Neural cell (in vitro differentiated cells): Measurements from ENCODE around the gene MCRIP1. TPM values are rescaled to one million over a fixed set of nuclear protein-coding genes. Genes with fewer than 3 reads are reported as not detected.

Experiments used
- H2AFZ ChIP-seq: fragments of 200-600, 300-800 bp; sonication (generic), shearing (Covaris generic); 2 replicates; pipeline ENCODE4 v1.6.0; 2014; ENCODE audit warnings: low read depth, mild to moderate bottlenecking, antibody characterized with exemption, low read length, moderate library complexity
- H3F3A ChIP-seq: fragments of 200-600 bp; shearing (Covaris generic); 2 replicates; pipeline ENCODE4 v1.6.1; 2016; ENCODE audit warnings: mild to moderate bottlenecking, moderate library complexity, mixed read lengths, antibody characterized with exemption, low read length; ENCODE audit not compliant: insufficient read depth, poor library complexity, severe bottlenecking
- H3K27ac ChIP-seq: fragments of 200-600, 300-800 bp; sonication (generic), shearing (Covaris generic); 2 replicates; pipeline ENCODE4 v1.5.1; 2014; ENCODE audit warnings: mild to moderate bottlenecking, low read length, moderate library complexity
- H3K27me3 ChIP-seq: fragments of 300-800, 200-600 bp; sonication (generic), shearing (Covaris generic); 2 replicates; pipeline ENCODE4 v1.6.0; 2014; ENCODE audit warnings: mild to moderate bottlenecking, low read depth, low read length, moderate library complexity; ENCODE audit not compliant: insufficient read depth
- H3K36me3 ChIP-seq: fragments of 300-800, 200-600 bp; sonication (generic), shearing (Covaris generic); 2 replicates; pipeline ENCODE4 v1.5.1; 2014; ENCODE audit warnings: mild to moderate bottlenecking, antibody characterized with exemption, low read length, moderate library complexity; ENCODE audit not compliant: insufficient read depth
- H3K4me2 ChIP-seq: fragments of 300-800, 200-600 bp; sonication (generic), shearing (Covaris generic); 2 replicates; pipeline ENCODE4 v1.6.0; 2014; ENCODE audit warnings: mild to moderate bottlenecking, low read length
- H3K4me3 ChIP-seq: fragments of 300-800, 200-600 bp; sonication (generic), shearing (Covaris generic); 2 replicates; pipeline ENCODE4 v1.5.1; 2014; ENCODE audit warnings: mild to moderate bottlenecking, low read length, moderate library complexity
- H3K79me2 ChIP-seq: fragments of 200-600 bp; shearing (Covaris generic); replicated peaks from 2 replicates; pipeline ENCODE4 v1.6.0; 2014; ENCODE audit warnings: mild to moderate bottlenecking, low read length, moderate library complexity; ENCODE audit not compliant: insufficient read depth
- H3K9ac ChIP-seq: fragments of 300-800, 200-600 bp; sonication (generic), shearing (Covaris generic); 2 replicates; pipeline ENCODE4 v1.6.1; 2016; ENCODE audit warnings: mild to moderate bottlenecking, low read length, mixed read lengths
- H3K9me2 ChIP-seq: fragments of 200-600 bp; shearing (Covaris generic); 2 replicates; pipeline ENCODE4 v1.6.1; 2016; ENCODE audit warnings: mild to moderate bottlenecking, low read length, mixed read lengths; ENCODE audit not compliant: insufficient read depth
- H3K9me3 ChIP-seq: fragments of 200-600, 300-800 bp; sonication (generic), shearing (Covaris generic); 2 replicates; pipeline ENCODE4 v1.6.1; 2016; ENCODE audit warnings: mild to moderate bottlenecking, mixed run types, low read length, moderate library complexity, mixed read lengths
- H4K20me1 ChIP-seq: fragments of 200-600 bp; shearing (Covaris generic); 2 replicates; pipeline ENCODE4 v1.6.1; 2016; ENCODE audit warnings: mild to moderate bottlenecking, mixed run types; ENCODE audit not compliant: insufficient read depth
- EP300 ChIP-seq: fragments of 450-650 bp; conservative IDR thresholded peaks from 2 replicates; pipeline ENCODE4 v1.6.1; 2014; ENCODE audit warnings: antibody characterized with exemption, mild to moderate bottlenecking, moderate library complexity; ENCODE audit not compliant: poor library complexity, severe bottlenecking
- EZH2 ChIP-seq: fragments of 200-600, 300-800 bp; shearing (Covaris generic), sonication (generic); IDR thresholded peaks from 2 replicates; pipeline ENCODE4 v1.6.1; 2014; ENCODE audit warnings: antibody characterized with exemption, low read length, borderline replicate concordance, mild to moderate bottlenecking; ENCODE audit not compliant: insufficient read depth, poor library complexity, severe bottlenecking
- MXI1 ChIP-seq: fragments of 450-650 bp; conservative IDR thresholded peaks from 2 replicates; pipeline ENCODE4 v1.6.1; 2014; ENCODE audit warnings: antibody characterized with exemption, mild to moderate bottlenecking; ENCODE audit not compliant: poor library complexity, severe bottlenecking
- POLR2AphosphoS5 ChIP-seq: IDR thresholded peaks from 2 replicates; pipeline ENCODE4 v1.6.1; 2012
- RAD21 ChIP-seq: fragments of 450-650 bp; conservative IDR thresholded peaks from 2 replicates; pipeline ENCODE4 v1.6.1; 2014; ENCODE audit warnings: antibody characterized with exemption, mild to moderate bottlenecking, moderate library complexity
- SMC3 ChIP-seq: fragments of 450-650 bp; conservative IDR thresholded peaks from 2 replicates; pipeline ENCODE4 v1.6.1; 2014; ENCODE audit warnings: antibody characterized with exemption, mild to moderate bottlenecking, moderate library complexity; ENCODE audit not compliant: poor library complexity
- TAF1 ChIP-seq: IDR thresholded peaks from 2 replicates; pipeline ENCODE4 v1.6.1; 2012; ENCODE audit warnings: low read depth
- polyA plus RNA-seq: library from polyadenylated mRNA; depleted of rRNA; stranded (reverse); fragments of >200 nt; gene quantifications from 2 replicates; pipeline ENCODE4 v1.2.3, GENCODE V29; 2014
- TF ChIP-seq, protein P1 (sequence below): fragments of 450-650 bp; IDR thresholded peaks from 2 replicates; pipeline ENCODE4 v1.5.1; 2014; ENCODE audit warnings: antibody characterized with exemption, mild to moderate bottlenecking, moderate library complexity; ENCODE audit not compliant: poor library complexity, severe bottlenecking
- TF ChIP-seq, protein P2 (sequence below): IDR thresholded peaks from 2 replicates; pipeline ENCODE4 v1.6.1; 2012; ENCODE audit warnings: borderline replicate concordance

MCRIP1 gene
- polyA plus RNA-seq, 1 donor from 2014 or later: 524 TPM

DNA sequence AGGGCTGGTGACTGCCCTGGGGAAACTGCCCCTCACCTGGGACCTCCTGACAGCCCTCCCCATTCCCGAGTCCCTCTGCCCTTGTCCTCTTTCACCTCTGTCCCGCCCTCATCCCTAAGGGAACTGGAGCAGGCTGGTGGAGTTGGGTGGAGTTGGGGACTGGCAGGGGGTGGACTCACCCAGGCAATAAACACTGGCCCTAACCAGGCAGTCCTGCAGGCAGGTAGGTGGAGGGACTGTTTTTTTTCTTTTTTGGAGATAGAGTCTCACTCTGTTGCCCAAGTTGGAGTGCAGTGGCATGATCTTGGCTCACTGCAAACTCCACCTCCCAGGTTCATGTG lies 17.5 kb downstream of the MCRIP1 start:
- Histone ChIP-seq H2AFZ (no peak overlapping the region), H3K27ac (no peak overlapping the region), H3K4me3 (no peak overlapping the region), H4K20me1 (no peaks in the 10 kb centered on the region), H3K9me2 (no peaks in the 10 kb centered on the region), H3K9me3 (no peaks in the 10 kb centered on the region), H3F3A (no peaks in the 10 kb centered on the region), H3K9ac (no peak overlapping the region), H3K79me2 (no peaks in the 10 kb centered on the region), H3K4me2 (no peak overlapping the region), H3K27me3 (no peaks in the 10 kb centered on the region), H3K36me3 (no peaks in the 10 kb centered on the region)
- TF ChIP-seq, protein P1, sequence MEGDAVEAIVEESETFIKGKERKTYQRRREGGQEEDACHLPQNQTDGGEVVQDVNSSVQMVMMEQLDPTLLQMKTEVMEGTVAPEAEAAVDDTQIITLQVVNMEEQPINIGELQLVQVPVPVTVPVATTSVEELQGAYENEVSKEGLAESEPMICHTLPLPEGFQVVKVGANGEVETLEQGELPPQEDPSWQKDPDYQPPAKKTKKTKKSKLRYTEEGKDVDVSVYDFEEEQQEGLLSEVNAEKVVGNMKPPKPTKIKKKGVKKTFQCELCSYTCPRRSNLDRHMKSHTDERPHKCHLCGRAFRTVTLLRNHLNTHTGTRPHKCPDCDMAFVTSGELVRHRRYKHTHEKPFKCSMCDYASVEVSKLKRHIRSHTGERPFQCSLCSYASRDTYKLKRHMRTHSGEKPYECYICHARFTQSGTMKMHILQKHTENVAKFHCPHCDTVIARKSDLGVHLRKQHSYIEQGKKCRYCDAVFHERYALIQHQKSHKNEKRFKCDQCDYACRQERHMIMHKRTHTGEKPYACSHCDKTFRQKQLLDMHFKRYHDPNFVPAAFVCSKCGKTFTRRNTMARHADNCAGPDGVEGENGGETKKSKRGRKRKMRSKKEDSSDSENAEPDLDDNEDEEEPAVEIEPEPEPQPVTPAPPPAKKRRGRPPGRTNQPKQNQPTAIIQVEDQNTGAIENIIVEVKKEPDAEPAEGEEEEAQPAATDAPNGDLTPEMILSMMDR: no peak
- TF ChIP-seq MXI1 (no peak), EZH2 (no peak), TAF1 (no peak), POLR2AphosphoS5 (no peak), EP300 (no peak), SMC3 (no peak), RAD21 (no peak)
- TF ChIP-seq, protein P2, sequence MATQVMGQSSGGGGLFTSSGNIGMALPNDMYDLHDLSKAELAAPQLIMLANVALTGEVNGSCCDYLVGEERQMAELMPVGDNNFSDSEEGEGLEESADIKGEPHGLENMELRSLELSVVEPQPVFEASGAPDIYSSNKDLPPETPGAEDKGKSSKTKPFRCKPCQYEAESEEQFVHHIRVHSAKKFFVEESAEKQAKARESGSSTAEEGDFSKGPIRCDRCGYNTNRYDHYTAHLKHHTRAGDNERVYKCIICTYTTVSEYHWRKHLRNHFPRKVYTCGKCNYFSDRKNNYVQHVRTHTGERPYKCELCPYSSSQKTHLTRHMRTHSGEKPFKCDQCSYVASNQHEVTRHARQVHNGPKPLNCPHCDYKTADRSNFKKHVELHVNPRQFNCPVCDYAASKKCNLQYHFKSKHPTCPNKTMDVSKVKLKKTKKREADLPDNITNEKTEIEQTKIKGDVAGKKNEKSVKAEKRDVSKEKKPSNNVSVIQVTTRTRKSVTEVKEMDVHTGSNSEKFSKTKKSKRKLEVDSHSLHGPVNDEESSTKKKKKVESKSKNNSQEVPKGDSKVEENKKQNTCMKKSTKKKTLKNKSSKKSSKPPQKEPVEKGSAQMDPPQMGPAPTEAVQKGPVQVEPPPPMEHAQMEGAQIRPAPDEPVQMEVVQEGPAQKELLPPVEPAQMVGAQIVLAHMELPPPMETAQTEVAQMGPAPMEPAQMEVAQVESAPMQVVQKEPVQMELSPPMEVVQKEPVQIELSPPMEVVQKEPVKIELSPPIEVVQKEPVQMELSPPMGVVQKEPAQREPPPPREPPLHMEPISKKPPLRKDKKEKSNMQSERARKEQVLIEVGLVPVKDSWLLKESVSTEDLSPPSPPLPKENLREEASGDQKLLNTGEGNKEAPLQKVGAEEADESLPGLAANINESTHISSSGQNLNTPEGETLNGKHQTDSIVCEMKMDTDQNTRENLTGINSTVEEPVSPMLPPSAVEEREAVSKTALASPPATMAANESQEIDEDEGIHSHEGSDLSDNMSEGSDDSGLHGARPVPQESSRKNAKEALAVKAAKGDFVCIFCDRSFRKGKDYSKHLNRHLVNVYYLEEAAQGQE: no peak

DNA sequence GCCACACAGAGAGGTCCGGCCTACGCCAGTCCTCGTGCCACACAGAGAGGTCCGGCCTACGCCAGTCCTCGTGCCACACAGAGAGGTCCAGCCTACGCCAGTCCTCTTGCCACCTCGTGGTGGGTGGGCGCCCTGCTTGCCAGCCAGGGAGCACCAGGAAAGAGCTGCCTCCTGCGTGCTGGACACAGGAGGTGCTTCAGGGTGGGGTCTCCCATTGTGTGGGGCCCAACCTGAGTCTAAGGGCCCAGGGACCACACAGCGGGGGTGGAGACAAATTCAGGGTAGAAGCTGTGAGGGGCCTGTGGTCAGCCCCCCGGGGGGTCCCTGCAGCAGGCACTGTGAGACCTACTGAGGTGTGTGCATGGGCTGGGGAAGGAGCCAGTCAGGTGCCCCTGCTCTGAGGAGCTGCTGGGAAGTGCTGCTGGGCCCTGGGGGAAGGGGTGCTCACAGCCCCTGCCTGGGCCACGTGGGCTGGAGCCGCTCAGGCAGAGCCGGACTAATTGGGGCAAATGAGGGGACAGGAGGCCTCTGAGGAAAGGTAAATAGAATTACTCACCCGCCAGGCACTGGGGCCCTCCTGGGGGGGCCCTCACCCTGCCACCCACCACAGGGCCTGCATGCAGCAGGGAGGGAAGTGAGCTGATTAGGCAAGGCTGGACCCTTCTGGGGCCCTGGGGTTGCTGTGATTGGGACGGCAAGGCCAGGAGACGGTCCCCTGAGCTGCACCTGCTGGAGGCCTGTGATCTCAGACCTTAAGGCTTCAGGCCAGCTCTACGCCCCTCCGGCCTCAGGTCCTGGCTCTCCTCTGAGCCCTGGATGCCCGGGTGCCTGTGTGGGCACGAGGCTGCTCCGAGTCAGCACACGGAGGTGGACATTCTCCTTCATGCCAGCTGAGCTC lies 18.1 kb downstream of the MCRIP1 start:
- Histone ChIP-seq H3K9me2 (no peaks in the 10 kb centered on the region), H3K27me3 (no peaks in the 10 kb centered on the region), H3K4me3 (no peak overlapping the region), H3K27ac (no peak overlapping the region), H3K4me2 (no peak overlapping the region), H3K36me3 (no peaks in the 10 kb centered on the region), H2AFZ (no peak overlapping the region), H4K20me1 (no peaks in the 10 kb centered on the region), H3K9ac (no peak overlapping the region), H3K9me3 (no peaks in the 10 kb centered on the region), H3F3A (no peaks in the 10 kb centered on the region), H3K79me2 (no peaks in the 10 kb centered on the region)
- TF ChIP-seq, protein P2: no peak
- TF ChIP-seq POLR2AphosphoS5: no peak
- TF ChIP-seq SMC3: no peak
- no peak for TF ChIP-seq MXI1
- TF ChIP-seq, protein P1: no peak
- TF ChIP-seq EZH2: no peak
- TF ChIP-seq TAF1: no peak
- no peak for TF ChIP-seq RAD21
- no peak for TF ChIP-seq EP300
